HG02610 (cell line): ENCODE data around the gene SSBP3.
"Not testable (repeated sequence)": the region's sequence is repeated elsewhere in the genome, so short reads cannot be mapped to it uniquely, and the experiment has no call there.

ENCODE experiments used
- ATAC-seq: cut with Tn5 transposase; IDR thresholded peaks from one replicate; pipeline ENCODE4 v1.9.1; 2021; ENCODE audit warnings: mild to moderate bottlenecking, moderate library complexity; ENCODE audit not compliant: unreplicated experiment

SSBP3 gene

DNA sequence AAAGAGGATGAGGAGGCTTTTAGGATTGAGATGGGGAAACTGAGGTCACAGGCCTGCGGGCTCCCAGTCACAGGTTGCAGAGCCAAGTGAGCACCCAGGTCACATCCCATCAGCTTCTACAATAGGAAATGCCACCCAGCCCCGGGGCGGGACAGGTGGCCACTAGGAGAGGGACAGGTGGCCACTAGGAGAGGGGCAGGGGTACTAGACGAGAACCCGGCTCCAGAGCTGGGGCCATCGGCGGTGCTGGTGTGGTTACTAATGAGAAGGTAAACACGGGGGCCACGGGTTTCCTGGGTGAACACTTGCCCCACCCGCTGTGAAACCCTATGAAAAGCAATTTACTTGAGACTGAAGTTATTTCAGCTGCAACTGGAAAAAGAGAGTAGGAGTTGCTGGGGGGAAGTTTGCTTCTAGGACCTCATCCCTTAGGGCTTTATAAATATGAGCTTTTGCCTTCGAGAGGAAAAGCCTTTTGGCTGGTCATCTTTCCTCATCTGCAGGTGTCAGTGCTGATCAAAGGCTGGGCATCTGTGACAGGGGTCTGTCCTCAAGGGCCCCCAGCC, 153.7 kb downstream of the SSBP3 start:
- ATAC-seq: no peak

DNA sequence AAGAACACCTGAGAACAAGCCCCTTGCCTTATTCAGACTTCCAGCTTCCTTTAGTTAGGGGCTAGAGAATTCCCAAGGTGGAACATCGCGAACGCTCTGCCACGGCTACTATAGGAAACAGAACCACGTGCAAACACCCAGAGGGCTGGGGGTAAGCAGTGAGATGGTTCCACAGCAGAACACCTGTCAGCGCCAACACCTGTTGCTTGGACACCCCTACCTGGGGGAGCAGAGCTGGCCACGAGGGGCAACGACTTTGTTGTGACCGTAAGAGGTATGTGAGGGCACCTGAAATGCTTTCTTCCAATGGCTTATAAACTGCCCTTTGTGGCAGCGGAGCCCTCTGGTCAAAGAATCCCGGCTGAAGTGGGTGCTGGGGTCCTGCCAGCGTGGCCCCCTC, 155.5 kb downstream of the SSBP3 start:
- ATAC-seq: no peak

DNA sequence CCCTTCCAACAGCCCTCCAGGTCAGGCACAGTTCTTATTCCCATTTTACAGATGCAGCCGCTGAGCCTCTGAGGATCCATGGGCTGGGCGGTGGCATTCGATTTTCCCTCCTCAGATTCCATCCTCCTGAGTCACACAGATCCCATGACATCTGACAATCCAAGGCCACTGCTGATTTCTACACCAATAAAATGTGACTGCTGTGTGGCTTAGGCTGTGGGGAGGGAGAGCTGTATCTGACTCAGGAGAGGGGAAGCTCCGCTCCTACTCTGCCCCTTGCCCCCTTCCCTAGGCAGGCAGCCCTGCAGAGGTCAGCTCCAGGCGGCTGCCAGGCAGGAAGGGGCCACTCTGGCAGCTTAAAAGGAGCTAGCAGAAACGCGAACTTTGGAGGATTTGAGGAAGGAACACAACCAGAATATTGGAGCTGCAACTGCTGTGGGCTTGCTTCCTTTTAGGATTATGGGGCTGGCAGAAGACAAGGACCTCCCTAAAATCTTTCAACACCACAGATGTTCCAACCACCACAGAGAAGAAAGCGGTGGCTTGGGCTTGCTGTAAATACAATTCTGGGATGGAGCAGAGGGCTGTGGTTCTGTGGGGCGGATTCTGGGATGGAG, 156.3 kb downstream of the SSBP3 start:
- no peak for ATAC-seq

DNA sequence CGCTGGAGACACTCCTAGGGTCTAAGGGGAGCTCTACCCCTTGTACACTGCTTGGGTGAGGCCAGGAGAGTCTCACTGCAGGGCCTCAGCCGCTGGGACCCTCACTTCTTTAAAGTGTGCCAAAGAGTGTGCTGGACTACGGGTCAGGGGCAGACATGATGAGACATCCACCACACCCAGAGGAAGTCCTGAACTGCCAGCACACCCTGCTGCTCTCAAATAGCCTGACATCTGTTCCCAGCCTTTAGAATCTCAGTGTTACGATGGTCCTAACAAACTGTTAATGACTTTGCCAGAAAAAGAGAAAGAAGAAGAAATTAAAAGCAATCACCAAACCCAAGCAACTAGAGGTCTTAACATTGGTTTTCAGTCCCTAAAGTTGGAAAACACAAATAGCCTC, 157.2 kb downstream of the SSBP3 start:
- ATAC-seq: no peak

DNA sequence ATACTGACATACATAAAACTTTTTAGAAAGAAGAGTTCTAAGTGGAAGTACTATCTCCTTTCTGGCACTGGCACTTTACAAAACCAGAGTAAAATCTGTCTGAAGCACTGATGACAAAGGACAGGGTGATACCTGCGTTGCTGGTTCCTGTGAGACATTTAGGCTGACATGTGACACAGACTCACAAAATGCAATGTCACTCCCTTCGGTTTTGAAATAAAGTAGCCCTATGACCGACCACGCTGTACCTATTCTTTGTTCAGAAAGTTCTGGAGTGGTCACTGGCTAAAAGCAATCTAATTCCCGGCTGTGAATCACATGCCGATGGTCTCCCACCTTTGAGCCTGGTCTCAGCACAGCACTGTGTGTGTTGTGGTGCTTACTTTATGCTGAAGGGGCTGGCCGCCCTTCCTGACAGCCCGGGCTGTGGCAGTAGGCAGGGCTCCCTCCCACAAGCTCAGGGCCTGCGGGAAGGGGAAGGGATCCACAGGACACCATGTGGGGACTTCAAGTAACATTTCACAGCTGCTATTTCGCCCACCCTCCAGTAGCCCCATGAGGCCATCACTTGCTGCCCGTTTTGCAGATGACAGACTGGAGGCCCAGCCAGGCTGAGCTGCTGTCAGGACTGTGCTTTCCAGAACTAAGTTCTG, 158.2 kb downstream of the SSBP3 start:
- no peak for ATAC-seq

DNA sequence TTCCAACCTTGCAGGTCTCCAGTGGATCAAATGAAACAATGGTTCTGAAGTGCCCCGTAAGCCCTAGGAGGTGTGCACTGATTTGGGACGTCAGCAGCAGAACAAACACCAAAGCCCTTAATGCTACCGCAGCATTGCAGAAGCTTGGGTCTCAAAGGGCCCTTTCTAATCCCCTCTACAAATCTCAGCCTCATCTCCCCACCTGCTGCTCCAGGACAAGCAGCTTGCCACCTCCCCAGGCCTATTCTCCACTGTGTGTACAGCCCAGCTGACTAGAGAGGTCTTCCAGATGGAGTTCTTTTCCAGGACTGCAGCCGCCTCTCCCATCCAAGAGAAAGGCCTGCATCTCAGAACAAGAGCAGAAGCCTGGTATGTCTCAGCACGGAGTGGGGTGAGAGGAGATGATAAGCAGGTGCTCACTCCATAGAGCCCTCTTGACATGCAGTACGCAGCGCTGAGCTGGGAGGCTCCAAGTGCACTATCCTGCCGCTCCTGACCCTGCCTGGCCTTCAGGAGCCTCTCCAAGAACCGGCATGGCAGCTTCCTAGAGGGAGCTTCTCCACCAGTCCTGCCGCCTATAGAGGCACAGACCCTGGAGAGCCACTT, 160.0 kb downstream of the SSBP3 start:
- no peak for ATAC-seq

DNA sequence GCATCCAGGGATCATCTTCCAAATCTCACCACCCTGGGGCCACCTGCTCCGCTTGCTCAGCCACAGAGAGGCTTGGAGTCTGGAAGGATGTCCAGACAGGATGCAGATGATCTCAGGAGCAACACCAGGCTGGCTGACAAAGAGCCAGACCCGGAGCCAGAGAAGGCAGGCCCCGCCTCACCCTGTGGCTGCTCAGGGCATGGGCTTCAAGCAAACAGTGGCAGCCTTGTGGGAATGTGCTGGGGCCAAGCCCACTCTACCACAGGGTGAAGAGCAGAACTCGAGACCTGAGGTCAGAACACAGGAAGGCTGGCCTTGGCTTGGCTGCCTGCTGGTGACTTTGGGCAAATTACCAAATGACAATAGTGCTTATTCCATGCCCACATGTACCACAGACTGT, 160.7 kb downstream of the SSBP3 start:
- no peak for ATAC-seq

DNA sequence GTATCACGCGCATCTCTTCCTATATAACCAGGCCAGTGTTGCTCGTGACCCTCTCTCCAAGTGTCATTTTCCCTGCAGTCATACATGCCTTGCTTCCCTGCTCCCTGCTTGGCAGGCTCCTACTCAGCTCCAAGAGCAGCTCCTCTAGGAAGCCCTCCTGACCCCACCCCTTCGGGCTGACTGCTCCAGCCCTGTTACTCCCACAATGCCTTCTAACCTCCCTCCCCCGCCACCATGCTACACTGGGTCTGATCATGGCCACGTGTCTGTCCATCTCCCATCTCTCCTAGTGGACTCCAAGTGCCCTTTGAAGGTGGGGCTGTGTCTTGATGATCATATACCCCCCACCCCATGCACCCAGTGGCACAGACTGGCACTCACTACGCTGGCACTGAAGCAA, 161.5 kb downstream of the SSBP3 start:
- ATAC-seq: no peak

DNA sequence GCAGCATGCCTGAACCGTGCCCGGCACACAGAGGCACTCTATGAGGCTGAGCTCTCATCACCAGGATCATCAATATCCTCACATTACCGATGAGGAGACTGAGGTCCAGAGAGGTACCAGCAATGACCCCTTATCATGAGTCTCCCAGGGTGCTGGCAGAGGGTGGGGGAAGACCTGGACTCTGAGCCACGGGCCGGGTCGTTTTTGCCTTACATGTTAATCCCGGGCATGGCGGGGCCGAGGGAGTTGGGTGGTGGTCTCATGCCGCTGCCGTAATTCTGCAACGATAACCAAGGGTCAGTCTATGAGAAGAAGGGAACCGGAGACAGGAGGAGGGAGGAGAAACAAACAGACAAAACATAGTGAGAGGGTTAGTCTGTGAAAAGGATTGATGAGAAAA, 163.2 kb downstream of the SSBP3 start:
- no peak for ATAC-seq

DNA sequence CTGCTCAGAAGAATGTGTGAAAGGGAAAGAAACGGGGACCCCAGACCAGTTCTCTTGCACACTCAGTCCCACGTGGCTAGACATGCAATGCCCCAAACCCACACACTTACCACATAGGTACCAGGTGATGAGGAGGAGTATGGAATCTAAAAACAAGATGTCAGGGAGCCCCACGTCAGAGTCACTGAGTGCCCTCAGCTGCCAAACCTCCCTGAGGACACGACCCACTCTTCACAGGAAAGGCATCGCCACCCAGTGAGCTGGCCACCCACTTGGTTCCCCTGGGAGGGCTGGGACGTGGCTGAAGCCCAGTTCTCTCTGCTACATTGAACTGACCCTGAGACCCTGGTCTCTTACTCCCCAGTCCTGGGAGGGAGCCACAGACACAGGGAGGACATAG, 164.8 kb downstream of the SSBP3 start:
- ATAC-seq: no peak

DNA sequence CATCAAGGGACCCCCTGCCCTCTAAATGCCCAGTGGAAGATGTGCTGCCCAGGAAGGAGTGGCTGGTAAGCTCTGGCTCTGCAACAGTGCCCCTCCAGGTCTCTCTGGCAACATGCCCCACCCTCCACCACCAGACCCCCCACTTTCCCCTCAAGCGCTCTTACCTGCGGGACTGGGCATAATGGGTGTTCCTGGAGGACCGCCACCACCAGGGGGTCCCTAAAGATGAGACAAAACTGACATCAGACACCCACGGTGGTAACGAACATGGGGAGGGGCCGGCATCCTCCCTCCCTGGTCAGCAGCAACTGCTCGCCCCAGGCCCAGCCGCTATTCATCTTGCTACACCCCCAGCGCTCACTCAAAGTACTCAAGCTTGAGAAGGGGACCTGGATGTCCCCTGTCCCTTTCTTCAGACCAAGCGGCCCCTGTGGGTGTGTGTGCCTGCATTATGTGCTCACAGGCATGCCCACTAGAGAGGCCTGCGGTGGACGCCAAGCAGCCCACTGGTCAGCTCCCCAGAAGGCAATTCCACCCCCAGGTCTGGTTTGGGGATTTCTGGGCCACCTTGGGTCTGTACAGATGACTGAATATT, 165.4 kb downstream of the SSBP3 start:
- no peak for ATAC-seq

DNA sequence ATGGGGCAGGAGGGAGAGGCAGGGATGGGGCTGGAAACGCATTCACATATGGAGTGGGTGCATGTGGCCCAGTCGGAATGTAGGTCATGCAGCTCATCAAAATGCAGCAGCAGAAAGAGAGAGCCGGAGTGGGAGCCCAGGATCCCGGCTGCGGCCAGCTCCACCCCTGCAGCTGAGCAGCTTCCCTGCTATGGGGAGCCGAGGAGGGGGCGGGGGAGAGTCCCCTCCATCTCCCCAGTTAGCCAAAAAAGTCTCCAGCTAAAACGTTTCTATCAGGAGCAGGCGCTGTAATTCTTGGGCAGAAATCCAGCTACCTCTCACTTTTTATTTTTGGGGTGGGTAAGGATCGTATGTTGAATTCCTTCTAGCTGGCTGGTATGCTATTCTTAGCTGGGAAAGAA, 166.6 kb downstream of the SSBP3 start:
- no peak for ATAC-seq

DNA sequence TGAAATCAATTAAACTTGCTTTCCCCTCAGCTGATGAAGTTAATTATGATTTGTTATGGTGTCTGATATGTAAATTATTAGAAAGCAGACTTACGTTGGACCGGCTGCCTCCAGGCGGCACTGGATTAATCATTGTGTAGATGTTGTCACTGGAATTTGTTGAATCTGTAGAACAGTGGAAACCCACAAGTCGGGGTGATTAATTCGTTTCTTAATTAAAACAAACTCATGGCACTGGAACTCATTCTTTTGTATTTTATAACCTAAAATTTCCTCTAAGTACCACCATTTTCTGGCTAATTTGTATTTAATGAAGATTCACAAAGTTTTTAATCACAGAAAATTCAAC, 167.2 kb downstream of the SSBP3 start:
- ATAC-seq: no peak

DNA sequence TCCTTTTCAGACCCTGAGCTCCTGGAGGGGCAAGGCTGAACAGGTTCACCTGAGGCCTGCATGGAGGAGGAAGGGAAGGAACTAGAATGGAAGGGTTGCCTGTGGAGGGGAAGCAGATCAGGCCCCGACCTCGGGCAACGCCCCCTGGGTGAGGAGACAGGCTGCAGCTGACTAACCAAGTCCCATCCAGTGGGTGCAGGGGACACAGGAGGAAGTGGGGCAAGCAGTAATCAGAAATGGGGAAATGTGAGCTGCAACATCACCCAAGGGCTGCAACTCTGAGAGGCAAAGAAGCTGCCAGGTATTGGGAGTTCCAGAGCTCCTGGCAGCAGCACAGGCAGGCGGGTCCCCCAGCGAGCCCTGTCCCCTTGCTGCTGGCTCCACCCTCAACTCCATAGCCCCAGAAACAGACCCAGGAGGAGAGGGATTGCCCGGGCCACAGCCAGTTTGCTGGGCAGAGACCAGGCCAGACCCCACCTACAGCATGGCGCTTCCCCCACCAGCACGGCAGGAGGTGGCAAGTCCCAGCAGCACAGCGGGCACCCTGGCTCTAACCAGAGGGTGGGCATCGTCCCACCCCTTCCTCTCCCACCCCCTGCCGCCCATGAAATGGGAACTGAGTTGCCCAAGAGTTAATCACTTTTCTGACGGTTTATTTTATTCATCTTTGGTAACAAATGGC, 167.7 kb downstream of the SSBP3 start:
- ATAC-seq: no peak

DNA sequence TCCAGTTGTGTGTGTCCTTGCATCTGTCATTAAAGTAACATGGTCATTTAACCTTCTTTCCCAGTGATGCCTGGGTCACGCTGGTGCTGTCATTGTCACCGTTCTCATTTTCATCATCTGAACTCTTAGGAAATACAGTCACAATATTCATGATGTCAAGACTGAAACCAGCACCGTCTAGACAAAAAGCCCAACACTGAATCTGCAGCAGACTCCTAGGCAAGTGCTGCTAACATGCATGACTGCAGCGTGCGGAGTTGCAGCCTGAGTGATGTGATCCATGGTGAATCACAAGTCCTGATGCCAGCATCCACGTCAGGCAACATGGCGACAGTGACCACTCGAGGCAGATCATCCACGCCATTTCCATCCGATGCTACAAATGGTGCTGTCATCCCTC, 168.6 kb downstream of the SSBP3 start:
- no peak for ATAC-seq

DNA sequence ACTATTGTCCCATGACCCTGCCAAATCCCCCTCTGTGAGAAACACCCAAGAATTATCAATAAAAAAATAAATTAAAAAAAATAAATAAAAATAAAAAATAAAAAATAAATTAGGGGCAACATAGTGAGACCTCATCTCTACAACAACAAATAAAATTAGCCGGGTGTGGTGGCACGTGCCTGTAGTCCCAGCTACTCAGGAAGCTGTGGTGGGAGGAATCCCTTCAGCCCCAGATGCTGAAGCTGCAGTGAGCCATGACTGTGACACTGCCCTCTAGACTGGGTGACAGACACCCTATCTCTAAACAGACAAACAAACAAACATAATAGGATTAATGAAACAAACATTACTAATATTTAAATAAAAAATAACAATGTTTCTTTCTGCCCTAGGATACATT, 171.9 kb downstream of the SSBP3 start:
- ATAC-seq: no peak

DNA sequence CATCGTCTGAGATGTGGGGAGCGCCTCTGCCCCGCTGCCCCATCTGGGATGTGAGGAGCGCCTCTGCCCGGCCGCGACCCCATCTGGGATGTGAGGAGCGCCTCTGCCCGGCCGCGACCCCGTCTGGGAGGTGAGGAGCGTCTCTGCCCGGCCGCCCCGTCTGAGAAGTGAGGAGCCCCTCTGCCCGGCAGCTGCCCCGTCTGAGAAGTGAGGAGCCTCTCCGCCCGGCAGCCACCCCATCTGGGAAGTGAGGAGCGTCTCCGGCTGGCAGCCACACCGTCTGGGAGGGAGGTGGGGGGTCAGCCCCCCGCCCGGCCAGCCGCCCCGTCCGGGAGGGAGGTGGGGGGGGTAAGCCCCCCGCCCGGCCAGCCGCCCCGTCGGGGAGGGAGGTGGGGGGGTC, 173.0 kb downstream of the SSBP3 start:
- ATAC-seq: not testable (repeated sequence)

DNA sequence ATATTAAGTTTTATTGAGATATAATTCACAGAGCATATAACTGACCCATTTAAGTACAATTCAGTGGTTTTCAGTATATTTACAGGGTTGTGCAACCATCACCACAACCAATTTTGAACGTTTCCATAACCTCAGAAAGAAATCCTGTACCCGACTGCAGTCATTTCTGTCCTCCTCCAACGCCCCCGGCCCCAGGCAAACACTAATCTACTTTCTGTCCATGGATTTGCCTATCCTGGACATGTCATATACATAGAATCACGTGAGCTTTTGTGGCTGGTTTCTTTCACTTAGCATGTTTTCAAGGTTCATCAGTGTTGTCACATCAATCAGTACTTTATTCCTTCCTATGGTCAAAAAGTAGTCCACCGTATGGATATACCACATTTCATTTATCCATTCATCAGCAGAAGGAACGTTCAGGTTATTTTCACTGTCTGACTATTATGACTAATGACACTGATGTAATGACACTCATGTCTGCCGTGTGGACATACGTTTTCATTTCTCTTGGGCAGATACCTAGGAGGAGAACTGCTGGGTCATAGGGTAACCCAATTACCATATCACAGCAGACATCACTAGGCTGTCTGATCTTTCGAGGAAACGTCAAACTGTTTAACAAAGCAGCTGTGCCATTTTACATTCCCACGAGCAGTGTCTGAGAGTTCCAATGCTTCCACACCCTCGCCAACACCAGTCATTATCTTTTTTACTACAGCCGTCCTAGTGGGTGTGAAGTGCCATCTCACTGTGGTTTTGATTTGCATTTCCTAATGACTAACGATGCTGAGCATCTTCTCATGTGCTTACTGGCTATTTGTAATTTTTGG, 175.5 kb downstream of the SSBP3 start:
- no peak for ATAC-seq

DNA sequence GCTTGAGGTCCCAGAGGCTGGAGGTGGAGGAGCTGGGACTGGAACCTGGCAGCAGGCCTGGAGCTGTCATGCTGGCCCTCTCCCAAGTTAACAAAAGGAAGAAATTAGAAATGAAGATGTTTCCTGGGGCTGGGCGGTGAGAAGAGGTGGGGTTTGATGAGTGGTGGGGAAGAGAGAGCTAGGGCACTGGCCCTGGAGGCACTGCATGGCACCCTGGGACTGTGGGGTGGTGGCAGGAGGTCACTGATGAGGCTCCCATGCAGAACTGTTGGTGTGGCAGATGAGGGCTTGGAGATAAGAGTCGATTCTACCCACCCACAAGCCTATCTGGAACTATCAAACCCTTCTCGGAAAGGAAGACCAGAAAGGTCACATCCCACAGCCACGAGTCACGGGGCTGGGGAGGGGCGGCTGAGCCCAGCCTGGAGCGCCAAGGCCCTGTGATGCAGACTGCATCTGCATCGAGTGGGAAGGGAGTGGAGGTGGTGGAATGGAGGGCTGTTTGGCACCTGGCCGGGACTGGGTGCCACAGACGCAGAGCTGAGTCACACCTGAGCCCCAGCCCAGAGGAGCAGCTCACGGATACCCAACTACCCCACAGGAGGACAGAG, 176.8 kb downstream of the SSBP3 start:
- ATAC-seq: no peak

DNA sequence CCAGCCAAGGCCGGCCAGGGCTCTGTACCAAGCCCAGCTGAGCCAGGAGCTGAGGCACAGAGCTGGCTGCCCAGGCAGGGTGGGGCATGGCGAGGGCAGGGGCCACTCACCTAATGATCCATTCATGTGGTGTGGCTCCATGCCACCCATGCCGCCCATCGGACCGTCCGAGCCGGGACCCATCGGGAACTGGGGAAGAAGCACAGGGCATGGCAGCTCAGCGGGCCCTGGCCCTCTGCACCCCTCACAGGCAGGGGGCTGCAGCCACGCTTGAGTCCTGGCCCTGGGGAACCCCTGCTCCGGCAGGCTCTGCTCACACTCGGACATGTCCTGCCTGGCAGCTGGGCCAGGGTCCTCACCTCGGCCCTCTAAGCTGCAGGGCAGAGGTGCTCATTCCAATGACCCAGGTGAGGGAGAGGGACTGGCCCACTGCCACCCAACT, 177.5 kb downstream of the SSBP3 start:
- ATAC-seq: no peak
